ENCODE data around the gene SLC24A3. TPM values are rescaled to one million over a fixed set of nuclear protein-coding genes. Genes with fewer than 3 reads are reported as not detected.

SLC24A3 gene
- total and polyA plus RNA-seq, 7 experiments from 2014 or later, result 0.58 to 1.0 TPM; not detected in 5

GRCh38 chr20:19478320-19478895 lies 266.0 kb downstream of the SLC24A3 start:
- no peak overlapping the region for H3K27ac ChIP-seq (ENCODE audit: low read depth, low read length)
- CTCF ChIA-PET, result no interaction called here
- Mint-ChIP-seq H3K36me3 (no peaks in the 10 kb centered on the region), H3K27ac (no peak overlapping the region), H3K4me1 (no peaks in the 10 kb centered on the region), H3K9me3 (peaks cover 0 to 10% (median 0%) of the 10 kb centered on the region in 11 donors), H3K4me3 (no peak overlapping the region), H3K27me3 (peaks cover 0 to 10% (median 0%) of the 10 kb centered on the region in 5 donors)
- H3K4me3 ChIP-seq (ENCODE audit: low read length), result no peak overlapping the region
- H3K27me3 ChIP-seq (ENCODE audit: control insufficient read depth in 2 of 2, insufficient read depth in 2 of 2, low read length in 2 of 2), result no peaks in the 10 kb centered on the region
- POLR2A ChIA-PET, result no interaction called here
- intact Hi-C loops (cut with micrococcal nuclease), result no loop called here
- H3K36me3 ChIP-seq (ENCODE audit: control insufficient read depth in 2 of 3, insufficient read depth in 3 of 3, low read length in 3 of 3), result no peaks in the 10 kb centered on the region
- H3K4me1 ChIP-seq (ENCODE audit: control insufficient read depth in 2 of 2, insufficient read depth in 2 of 2, low read length in 2 of 2), result no peaks in the 10 kb centered on the region
- no peaks in the 10 kb centered on the region for H3K9me3 ChIP-seq (ENCODE audit: control insufficient read depth in 2 of 3, low read length in 3 of 3)
- DNase-seq (no peak), ATAC-seq (no peak)

- intact Hi-C loops (cut with micrococcal nuclease), result no loop called here
- Mint-ChIP-seq H3K27ac (no peak overlapping the region), H3K9me3 (peaks cover 0 to 10% (median 0%) of the 10 kb centered on the region in 11 donors), H3K4me3 (no peak overlapping the region), H3K27me3 (peaks cover 0 to 10% (median 0%) of the 10 kb centered on the region in 5 donors), H3K36me3 (no peaks in the 10 kb centered on the region), H3K4me1 (no peaks in the 10 kb centered on the region)
- no peak overlapping the region for H3K4me3 ChIP-seq (ENCODE audit: low read length)
- ChIA-PET POLR2A (no interaction called here), CTCF (no interaction called here)
- no peak overlapping the region for H3K27ac ChIP-seq (ENCODE audit: low read depth, low read length)
- no peaks in the 10 kb centered on the region for H3K36me3 ChIP-seq (ENCODE audit: control insufficient read depth in 2 of 3, insufficient read depth in 3 of 3, low read length in 3 of 3)
- DNase-seq, result no peak
- H3K9me3 ChIP-seq (ENCODE audit: control insufficient read depth in 2 of 3, low read length in 3 of 3), result no peaks in the 10 kb centered on the region
- H3K4me1 ChIP-seq (ENCODE audit: control insufficient read depth in 2 of 2, insufficient read depth in 2 of 2, low read length in 2 of 2), result no peaks in the 10 kb centered on the region
- ATAC-seq, result no peak
- H3K27me3 ChIP-seq (ENCODE audit: control insufficient read depth in 2 of 2, insufficient read depth in 2 of 2, low read length in 2 of 2), result no peaks in the 10 kb centered on the region
These were observed 270.3 kb downstream of the SLC24A3 start for GRCh38 chr20:19482726-19483125.

GRCh38 chr20:19483309-19483708 lies 270.9 kb downstream of the SLC24A3 start:
- H3K9me3 Mint-ChIP-seq, result peaks cover 0 to 13% (median 0%) of the 10 kb centered on the region in 11 donors
- CTCF ChIA-PET, result no interaction called here

GRCh38 chr20:19486446-19486845 lies 274.0 kb downstream of the SLC24A3 start:
- H3K4me1 Mint-ChIP-seq, result no peaks in the 10 kb centered on the region
- Histone ChIP-seq H3K27ac (ENCODE audit: low read depth, low read length) (no peak overlapping the region), H3K36me3 (ENCODE audit: control insufficient read depth in 2 of 3, insufficient read depth in 3 of 3, low read length in 3 of 3) (no peaks in the 10 kb centered on the region), H3K4me1 (ENCODE audit: control insufficient read depth in 2 of 2, insufficient read depth in 2 of 2, low read length in 2 of 2) (no peaks in the 10 kb centered on the region), H3K27me3 (ENCODE audit: control insufficient read depth in 2 of 2, insufficient read depth in 2 of 2, low read length in 2 of 2) (no peaks in the 10 kb centered on the region), H3K4me3 (ENCODE audit: low read length) (no peak overlapping the region), H3K9me3 (ENCODE audit: control insufficient read depth in 2 of 3, low read length in 3 of 3) (no peaks in the 10 kb centered on the region)
- no peak overlapping the region for H3K27ac Mint-ChIP-seq
- CTCF ChIA-PET, result no interaction called here
- H3K36me3 Mint-ChIP-seq, result no peaks in the 10 kb centered on the region
- ATAC-seq (no peak), DNase-seq (no peak)
- POLR2A ChIA-PET, result no interaction called here
- H3K9me3 Mint-ChIP-seq, result peaks cover 0 to 19% (median 0%) of the 10 kb centered on the region in 11 donors
- intact Hi-C loops (cut with micrococcal nuclease), result no loop called here
- H3K4me3 Mint-ChIP-seq, result no peak overlapping the region
- H3K27me3 Mint-ChIP-seq, result peaks cover 0 to 10% (median 0%) of the 10 kb centered on the region in 5 donors

More at GRCh38 chr20:19483309-19483708, 270.9 kb downstream of the SLC24A3 start:
- Histone ChIP-seq H3K36me3 (ENCODE audit: control insufficient read depth in 2 of 3, insufficient read depth in 3 of 3, low read length in 3 of 3) (no peaks in the 10 kb centered on the region), H3K4me3 (ENCODE audit: low read length) (no peak overlapping the region), H3K9me3 (ENCODE audit: control insufficient read depth in 2 of 3, low read length in 3 of 3) (no peaks in the 10 kb centered on the region), H3K27me3 (ENCODE audit: control insufficient read depth in 2 of 2, insufficient read depth in 2 of 2, low read length in 2 of 2) (no peaks in the 10 kb centered on the region), H3K4me1 (ENCODE audit: control insufficient read depth in 2 of 2, insufficient read depth in 2 of 2, low read length in 2 of 2) (no peaks in the 10 kb centered on the region), H3K27ac (ENCODE audit: low read depth, low read length) (no peak overlapping the region)
- no peak overlapping the region for H3K27ac Mint-ChIP-seq
- H3K4me1 Mint-ChIP-seq, result no peaks in the 10 kb centered on the region
- POLR2A ChIA-PET, result no interaction called here
- no peak for ATAC-seq
- DNase-seq, result no peak
- H3K27me3 Mint-ChIP-seq, result peaks cover 0 to 10% (median 0%) of the 10 kb centered on the region in 5 donors
- intact Hi-C loops (cut with micrococcal nuclease), result no loop called here
- no peaks in the 10 kb centered on the region for H3K36me3 Mint-ChIP-seq
- no peak overlapping the region for H3K4me3 Mint-ChIP-seq

GRCh38 chr20:19487420-19487819 lies 275.0 kb downstream of the SLC24A3 start:
- Mint-ChIP-seq H3K4me3 (no peak overlapping the region), H3K27me3 (peaks cover 0 to 5% (median 0%) of the 10 kb centered on the region in 5 donors), H3K9me3 (peaks cover 0 to 12% (median 0%) of the 10 kb centered on the region in 11 donors), H3K36me3 (no peaks in the 10 kb centered on the region), H3K4me1 (no peaks in the 10 kb centered on the region), H3K27ac (no peak overlapping the region)
- ChIA-PET POLR2A (no interaction called here), CTCF (no interaction called here)
- Histone ChIP-seq H3K27ac (ENCODE audit: low read depth, low read length) (no peak overlapping the region), H3K9me3 (ENCODE audit: control insufficient read depth in 2 of 3, low read length in 3 of 3) (no peaks in the 10 kb centered on the region), H3K36me3 (ENCODE audit: control insufficient read depth in 2 of 3, insufficient read depth in 3 of 3, low read length in 3 of 3) (no peaks in the 10 kb centered on the region), H3K27me3 (ENCODE audit: control insufficient read depth in 2 of 2, insufficient read depth in 2 of 2, low read length in 2 of 2) (no peaks in the 10 kb centered on the region), H3K4me3 (ENCODE audit: low read length) (no peak overlapping the region), H3K4me1 (ENCODE audit: control insufficient read depth in 2 of 2, insufficient read depth in 2 of 2, low read length in 2 of 2) (no peaks in the 10 kb centered on the region)
- ATAC-seq, result no peak
- no peak for DNase-seq
- intact Hi-C loops (cut with micrococcal nuclease), result no loop called here

DNA sequence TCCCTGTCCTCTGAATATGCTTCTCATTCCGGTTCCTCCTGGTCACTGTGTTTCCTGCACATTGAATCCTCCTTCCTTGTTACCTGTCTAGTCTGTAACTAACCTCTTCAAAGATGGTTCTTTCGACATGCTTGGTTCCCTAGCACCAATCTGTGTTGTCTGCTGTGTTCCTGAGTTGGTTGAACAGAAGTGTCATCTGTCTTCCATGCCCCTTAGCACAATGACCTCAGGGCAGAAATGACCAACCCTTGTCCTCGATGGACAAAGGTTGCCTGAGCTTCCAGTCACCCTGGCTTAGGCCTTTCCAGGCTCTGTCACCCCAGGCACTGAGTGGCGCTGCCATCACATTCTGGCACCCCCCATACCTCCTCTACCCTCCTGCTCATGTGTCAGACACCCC lies 278.8 kb downstream of the SLC24A3 start:
- CTCF ChIA-PET, result no interaction called here
- POLR2A ChIA-PET, result no interaction called here

DNA sequence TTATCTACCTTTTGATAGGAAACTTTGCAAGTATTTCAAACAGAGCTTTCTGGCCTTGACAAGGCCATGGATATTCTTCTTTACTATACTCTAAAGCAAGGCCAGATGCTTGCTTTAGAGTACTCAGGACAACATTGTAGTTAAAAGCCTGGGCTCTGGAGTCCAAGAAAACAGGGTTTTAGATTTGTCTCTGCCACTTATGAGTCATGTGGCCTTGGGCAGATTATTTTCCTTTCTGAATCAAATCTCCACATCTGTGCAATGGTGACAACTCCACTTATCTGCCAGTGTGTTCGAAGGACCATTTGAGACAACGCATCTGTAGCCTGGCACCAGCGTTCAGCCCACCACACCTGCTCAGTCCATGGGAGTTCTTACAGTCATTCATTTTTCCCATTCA lies 279.7 kb downstream of the SLC24A3 start:
- Mint-ChIP-seq H3K4me1 (no peaks in the 10 kb centered on the region), H3K27ac (no peak overlapping the region), H3K4me3 (no peak overlapping the region), H3K27me3 (peaks cover 0 to 11% (median 3%) of the 10 kb centered on the region in 5 donors), H3K36me3 (no peaks in the 10 kb centered on the region), H3K9me3 (peaks cover 0 to 9% (median 0%) of the 10 kb centered on the region in 11 donors)
- Histone ChIP-seq H3K27ac (ENCODE audit: low read depth, low read length) (no peak overlapping the region), H3K36me3 (ENCODE audit: control insufficient read depth in 2 of 3, insufficient read depth in 3 of 3, low read length in 3 of 3) (no peaks in the 10 kb centered on the region), H3K4me1 (ENCODE audit: control insufficient read depth in 2 of 2, insufficient read depth in 2 of 2, low read length in 2 of 2) (no peaks in the 10 kb centered on the region), H3K4me3 (ENCODE audit: low read length) (no peak overlapping the region), H3K27me3 (ENCODE audit: control insufficient read depth in 2 of 2, insufficient read depth in 2 of 2, low read length in 2 of 2) (no peaks in the 10 kb centered on the region), H3K9me3 (ENCODE audit: control insufficient read depth in 2 of 3, low read length in 3 of 3) (no peaks in the 10 kb centered on the region)
- DNase-seq (no peak), ATAC-seq (no peak)
- ChIA-PET CTCF (no interaction called here), POLR2A (no interaction called here)
- intact Hi-C loops (cut with micrococcal nuclease), result no loop called here

More for the DNA sequence above, 278.8 kb downstream of the SLC24A3 start:
- Mint-ChIP-seq H3K27ac (peak overlapping the region in 1 of 9 donors; percentile 11), H3K9me3 (peaks cover 0 to 9% (median 0%) of the 10 kb centered on the region in 11 donors), H3K27me3 (peaks cover 0 to 11% (median 0%) of the 10 kb centered on the region in 5 donors), H3K4me1 (no peaks in the 10 kb centered on the region), H3K36me3 (no peaks in the 10 kb centered on the region), H3K4me3 (no peak overlapping the region)
- ATAC-seq, result no peak
- Histone ChIP-seq H3K27me3 (ENCODE audit: control insufficient read depth in 2 of 2, insufficient read depth in 2 of 2, low read length in 2 of 2) (no peaks in the 10 kb centered on the region), H3K27ac (ENCODE audit: low read depth, low read length) (no peak overlapping the region), H3K9me3 (ENCODE audit: control insufficient read depth in 2 of 3, low read length in 3 of 3) (no peaks in the 10 kb centered on the region), H3K4me3 (ENCODE audit: low read length) (no peak overlapping the region), H3K36me3 (ENCODE audit: control insufficient read depth in 2 of 3, insufficient read depth in 3 of 3, low read length in 3 of 3) (no peaks in the 10 kb centered on the region), H3K4me1 (ENCODE audit: control insufficient read depth in 2 of 2, insufficient read depth in 2 of 2, low read length in 2 of 2) (no peaks in the 10 kb centered on the region)
- intact Hi-C loops (cut with micrococcal nuclease), result no loop called here
- no peak for DNase-seq

Measured in naive thymus-derived CD4-positive, alpha-beta T cell (primary cell).